Muscle of arm (tissue), 12 donors: ENCODE results near the gene RFX1. TPM values are rescaled to one million over a fixed set of nuclear protein-coding genes. Genes with fewer than 3 reads are reported as not detected.
"Not testable (repeated sequence)": the region's sequence is repeated elsewhere in the genome, so short reads cannot be mapped to it uniquely, and the experiment has no call there.

Experiments
- DNase-seq: peaks from one replicate; pipeline ENCODE4 v3.0.0-alpha.2; 2013
- polyA plus RNA-seq, 12 donors: library from polyadenylated mRNA; unstranded; fragments of 120-200 nt; gene quantifications; one replicate each; pipeline ENCODE4 v1.2.1, GENCODE V29; 2013; ENCODE audit not compliant: insufficient read length in 12 of 12

RFX1 gene
- polyA plus RNA-seq, 12 donors: 3.7 to 11.1 (median 5.2) TPM; not detected in 1

DNA sequence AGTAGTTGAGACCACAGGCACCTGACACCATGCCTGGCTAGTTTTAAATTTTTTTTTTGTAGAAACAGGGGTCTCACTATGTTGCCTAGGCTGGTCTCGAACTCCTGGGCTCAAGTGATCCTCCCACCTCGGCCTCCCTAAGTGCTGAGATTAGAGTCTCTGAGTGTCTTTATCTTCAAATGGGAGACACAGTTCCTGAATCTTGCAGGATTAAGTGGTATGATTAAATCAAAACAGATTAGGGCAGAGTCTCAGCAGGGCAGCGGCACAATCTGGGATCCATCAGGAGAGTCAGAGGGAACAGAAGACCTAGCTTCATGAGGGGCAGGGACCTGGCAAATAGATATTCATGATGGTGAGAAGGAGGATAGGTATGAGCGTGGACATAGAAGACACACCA is 22.8 kb upstream of the RFX1 start:
- DNase-seq: no peak

DNA sequence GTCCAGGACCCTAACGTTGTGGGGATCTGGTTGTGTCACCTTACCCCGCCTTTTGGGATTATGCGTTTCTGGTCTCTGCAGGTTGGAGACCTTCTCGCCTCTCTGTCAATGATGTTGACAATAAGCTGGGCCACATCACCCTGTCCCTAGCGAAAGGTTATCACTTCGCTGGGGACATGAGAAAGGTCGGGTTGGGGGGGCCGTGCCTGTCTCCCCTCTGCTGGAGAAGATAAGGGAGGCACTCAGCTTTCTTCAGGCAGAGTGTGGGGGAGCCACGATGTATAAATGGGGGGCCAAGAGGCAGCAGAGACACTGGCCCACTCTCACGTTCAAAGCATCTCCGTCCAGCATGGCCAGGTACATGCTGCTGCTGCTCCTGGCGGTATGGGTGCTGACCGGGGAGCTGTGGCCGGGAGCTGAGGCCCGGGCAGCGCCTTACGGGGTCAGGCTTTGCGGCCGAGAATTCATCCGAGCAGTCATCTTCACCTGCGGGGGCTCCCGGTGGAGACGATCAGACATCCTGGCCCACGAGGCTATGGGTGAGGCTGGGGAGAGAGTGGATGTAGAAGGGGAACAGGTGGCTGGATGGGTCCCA is 21.8 kb upstream of the RFX1 start, which contains the start of gene RLN3:
TSS of gene RLN3 (plus strand) at position 293 of the 595 bp plus-strand sequence. CDS start at position 350, 57 bp downstream.
- no peak for DNase-seq

DNA sequence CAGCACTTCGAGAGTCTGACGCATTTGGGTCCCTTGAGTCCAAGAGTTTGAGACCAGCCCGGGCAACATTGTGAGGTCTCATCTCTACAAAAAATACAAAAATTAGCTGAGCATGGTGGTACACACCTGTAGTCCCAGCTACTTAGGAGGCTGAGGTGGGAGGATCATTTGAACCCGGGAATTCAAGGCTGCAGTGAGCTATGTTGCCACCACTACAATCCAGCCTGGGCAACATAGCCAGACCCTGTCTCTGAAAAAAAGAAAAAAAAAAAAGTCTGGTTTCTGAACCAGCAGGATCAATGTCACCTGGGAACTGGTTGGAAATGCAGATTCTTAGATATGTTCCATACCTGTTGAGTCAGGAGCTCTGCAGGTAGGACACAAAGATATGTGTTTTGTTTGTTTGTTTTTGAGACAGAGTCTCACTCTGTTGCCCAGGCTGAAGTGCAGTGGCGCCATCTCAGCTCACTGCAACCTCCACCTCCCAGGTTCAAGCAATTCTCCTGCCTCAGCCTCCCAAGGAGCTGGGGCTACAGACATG is 20.6 kb upstream of the RFX1 start:
- not testable (repeated sequence) for DNase-seq

DNA sequence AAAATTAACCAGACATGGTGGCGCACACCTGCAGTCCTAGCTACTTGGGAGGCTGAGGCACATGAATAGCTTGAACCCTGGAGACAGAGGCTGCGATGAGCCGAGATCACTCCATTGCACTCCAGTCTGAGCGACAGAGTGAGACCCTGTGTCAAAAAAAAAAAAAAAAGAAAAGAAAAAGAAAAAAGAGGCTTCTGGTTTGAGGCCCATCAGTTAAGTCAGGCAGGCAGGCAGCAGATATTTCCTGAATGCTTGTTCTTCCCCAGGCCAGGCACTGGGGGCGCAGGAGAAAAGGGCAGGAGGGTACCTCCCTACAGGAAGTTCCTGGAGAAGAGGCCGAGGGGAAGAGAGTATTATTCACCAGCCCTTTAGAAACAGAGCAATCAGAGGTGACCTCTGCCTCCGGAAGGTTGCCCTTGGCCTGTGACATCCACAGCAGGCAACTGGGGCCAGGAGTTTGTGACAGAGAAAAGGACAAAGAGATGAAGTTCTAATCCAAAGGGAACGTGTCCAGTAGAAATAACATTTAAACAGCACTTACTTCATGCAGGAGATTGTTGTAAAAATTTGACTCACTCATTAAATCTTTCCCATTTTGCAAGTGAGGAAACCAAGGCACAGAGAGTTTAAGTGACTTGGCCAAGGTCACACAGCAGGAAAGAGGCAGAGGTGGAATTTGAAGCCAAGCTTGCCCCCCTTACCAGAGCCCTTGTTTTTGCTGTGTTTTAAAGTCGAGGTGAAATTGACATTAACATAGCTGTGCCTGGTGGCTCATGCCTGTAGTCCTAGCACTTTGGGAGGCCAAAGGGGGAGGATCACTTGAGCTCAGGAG is 17.5 kb upstream of the RFX1 start:
- DNase-seq: no peak

DNA sequence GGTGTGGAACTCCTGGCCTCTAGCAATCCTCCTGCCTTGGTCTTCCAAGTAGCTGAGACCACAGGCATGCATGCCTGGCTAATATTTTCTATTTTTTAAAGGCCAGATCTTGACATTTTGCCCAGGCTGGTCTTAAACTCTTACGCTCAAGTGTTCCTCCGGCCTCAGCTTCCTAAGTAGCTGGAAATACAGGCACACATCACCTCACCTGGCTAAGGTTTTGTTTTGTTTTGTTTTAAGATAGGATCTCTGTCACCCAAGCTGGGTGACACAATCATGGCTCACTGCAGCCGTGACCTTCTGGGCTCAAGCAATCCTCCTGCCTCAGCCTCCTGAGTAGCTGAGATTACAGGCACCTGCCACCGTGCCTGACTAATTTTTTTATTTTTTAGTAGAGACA is 16.3 kb upstream of the RFX1 start:
- DNase-seq: no peak

DNA sequence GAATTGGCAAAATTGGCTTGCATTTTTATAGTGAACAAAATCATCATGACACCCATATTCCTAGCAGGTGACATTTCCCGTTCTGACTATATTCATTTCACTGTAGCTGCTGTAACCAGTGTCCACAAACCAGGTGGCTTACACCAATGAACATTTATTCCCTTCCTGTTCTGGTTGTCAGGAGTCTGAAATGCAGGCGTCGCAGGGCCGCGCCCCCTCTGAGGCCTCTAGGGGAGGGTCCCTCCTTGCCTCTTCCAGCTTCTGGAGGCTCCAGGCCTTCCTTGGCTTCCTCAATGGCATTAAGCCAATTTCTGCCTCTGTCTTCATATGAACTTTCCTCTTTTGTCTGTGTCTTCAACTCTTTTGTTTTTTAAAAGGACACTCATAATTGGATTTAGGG is 15.4 kb upstream of the RFX1 start:
- no peak for DNase-seq

DNA sequence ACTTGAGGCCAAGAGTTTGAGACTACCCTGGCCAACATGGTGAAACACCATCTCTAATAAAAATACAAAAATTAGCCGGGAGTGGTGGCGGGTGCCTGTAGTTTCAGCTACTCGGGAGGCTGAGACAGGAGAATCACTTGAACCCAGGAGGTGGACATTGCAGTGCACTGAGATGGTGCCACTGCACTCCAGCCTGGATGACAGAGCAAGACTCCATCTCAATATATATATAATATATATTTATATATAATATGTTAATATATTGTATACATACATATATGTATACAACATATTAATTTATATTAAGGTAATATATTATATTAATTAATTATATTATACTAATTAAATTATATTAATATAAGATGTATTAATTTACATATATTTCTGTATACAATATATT is 13.6 kb upstream of the RFX1 start:
- not testable (repeated sequence) for DNase-seq

DNA sequence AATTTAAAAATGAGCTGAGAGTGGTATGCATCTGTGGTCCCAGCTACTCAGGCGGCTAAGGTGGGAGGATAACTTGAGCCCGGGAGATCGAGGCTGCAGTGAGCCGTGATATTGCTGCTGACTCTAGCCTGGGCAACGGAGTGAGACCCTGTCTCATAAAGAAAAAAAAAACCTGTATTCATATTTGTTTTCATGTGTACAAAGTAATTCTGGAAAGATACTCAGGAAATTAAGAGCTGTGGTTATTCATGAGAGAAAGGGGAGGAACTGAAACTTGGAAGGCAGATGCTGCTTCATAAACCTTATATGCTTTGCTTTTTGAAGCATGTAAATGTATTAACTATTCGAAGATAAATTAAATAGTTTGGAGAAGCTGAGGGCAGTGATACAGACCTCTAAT is 13.0 kb upstream of the RFX1 start:
- DNase-seq: no peak

DNA sequence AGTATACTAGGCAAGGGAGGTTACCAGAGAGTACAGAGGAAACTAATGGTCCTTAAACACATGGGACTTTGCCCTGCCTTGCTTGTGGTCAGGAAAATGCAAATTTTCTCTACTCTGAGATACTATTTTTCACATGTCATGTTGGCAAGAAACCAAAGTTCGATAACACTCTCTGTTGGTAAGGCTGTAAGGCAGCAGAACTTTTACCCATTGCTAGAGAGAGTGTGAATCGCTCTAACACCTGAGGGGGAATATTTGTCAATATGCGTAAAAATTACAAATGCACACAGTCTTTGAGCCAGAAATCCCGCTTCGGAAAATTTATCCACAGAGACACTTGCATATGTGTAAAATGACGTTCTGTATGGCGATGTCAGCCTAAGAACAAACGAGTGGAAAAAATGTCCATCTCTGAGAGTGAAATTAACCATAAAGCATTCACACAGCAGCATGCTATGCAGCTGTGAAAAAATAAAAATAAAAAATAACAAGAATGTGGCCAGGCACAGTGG is 9.5 kb upstream of the RFX1 start:
- DNase-seq: no peak

DNA sequence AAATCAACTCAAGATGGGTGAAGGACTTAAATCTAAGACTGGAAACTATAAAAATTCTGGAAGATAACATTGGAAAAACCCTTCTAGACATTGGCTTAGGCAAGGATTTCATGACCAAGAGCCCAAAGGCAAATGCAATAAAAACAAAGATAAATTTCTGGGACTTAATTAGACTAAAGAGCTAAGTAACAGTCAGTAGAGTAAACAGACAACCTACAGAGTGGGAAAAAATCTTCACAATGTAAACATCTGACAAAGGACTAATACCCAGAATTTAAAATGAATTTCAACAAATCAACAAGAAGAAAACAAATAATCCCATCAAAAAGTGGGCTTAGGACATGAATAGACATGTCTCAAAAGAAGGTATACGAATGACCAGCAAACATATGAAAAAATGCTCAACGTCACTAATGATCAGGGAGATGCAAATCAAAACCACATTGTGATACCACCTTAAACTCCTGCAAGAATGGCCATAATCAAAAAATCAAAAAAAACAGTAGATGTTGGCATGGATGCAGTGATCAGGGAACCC is 6.3 kb upstream of the RFX1 start:
- no peak for DNase-seq

DNA sequence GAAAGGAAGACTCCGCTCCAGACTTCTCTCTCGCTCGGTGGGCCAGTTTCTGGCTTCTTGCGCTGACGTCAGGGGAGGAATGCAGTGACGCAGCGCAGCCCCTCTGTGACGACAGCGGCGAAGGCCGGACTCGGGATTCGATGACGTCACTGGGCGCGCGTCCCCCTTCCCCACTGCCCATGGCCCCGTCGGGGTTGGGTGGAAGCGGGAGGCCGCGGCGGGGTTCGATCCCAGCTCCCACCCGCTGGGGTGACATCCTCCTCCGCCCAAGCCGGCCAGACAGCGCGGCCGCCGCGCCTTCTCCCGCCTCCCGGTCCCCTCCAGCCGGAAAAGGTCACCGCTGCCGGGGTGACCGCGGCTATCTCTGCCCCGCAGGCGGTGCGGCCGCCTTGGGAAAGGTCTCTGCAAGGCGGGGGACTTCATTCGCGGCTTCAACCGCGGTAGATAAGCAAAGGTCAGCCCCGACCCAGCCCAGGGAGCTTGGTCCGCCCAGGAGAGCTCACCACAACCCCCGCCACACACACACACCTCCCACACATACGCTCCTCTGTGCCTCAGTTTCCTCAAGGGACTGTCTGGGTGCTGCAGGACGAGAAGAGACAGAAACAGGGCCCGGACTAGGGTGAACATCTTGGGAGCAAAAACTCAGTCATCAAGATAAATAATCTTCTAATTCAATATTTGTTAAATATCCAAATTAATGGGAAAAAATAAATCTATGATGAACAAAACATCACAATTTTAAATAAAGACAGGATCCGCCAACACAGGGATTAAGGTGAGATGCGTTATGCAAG is 844 bp upstream of the RFX1 start:
- DNase-seq: no peak

DNA sequence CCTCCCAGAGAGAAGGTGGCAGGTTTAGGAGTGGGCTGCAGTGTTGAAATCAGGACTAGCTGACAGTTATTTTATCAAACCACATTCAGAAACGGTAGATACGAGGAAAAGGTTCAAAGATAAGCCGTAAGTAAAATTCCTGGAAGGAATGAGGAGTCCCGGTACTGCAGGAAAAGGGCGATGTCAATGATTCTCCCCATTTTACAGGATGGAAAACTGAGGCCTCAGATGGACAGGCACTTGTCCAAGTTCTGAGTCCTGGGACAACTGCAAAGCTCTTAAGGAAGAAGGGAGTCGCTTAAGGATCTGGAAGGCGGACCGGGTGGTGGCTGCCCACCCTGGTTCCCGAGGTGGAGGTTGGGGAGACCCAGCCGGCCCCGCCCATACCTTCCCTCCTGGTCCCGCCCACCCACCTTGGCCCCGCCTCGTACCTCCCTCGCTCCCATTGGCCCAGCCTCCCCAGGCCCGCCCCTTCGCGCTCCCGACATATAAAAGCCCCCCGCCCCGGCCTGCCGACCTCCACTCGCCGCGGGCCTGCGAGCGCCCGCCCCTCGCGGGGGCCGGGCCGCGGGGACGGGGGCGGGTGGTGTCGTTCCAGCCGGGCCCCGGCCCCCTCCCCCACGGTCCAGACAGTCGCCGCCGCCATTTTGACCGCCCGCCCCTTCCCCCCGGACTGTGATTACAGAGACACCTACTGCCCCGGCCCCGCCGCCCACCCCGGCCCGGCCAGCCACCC is 603 bp downstream of the RFX1 start:
- peak; percentile 86 for DNase-seq

DNA sequence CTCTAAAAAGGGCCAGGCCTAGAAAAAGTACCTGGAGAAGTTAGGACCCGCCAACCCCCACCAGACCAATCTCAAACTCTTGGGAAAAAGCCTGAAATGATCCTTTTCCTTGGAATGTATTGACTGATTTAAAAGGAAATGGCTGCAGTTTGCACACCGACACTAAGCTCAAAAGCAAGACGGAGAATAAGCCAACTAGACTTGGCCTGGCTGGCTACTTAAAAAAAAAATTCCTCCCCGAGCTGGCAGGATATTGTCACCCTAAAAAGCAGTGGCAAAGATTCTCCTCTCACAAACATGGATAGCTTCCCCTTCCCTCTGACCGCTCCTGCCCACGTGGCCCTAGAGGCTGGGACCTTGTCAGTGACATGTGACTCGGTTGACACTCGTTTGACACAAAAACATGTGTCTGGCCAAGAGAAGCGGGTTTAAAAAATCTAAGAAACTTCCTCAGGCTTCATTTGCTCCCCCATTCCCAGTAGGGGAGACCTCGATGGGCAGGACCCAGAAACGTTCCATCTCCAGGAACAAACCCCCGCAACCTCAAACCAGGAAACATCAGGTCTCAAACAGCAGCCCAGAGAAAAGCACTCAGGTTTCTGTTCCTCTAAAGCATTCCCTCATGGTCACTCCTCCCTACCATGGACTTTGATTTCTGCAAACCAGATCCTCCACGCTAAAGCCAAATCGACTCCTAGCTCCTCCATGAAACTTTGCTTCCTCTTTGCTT is 1.3 kb downstream of the RFX1 start:
- no peak for DNase-seq

DNA sequence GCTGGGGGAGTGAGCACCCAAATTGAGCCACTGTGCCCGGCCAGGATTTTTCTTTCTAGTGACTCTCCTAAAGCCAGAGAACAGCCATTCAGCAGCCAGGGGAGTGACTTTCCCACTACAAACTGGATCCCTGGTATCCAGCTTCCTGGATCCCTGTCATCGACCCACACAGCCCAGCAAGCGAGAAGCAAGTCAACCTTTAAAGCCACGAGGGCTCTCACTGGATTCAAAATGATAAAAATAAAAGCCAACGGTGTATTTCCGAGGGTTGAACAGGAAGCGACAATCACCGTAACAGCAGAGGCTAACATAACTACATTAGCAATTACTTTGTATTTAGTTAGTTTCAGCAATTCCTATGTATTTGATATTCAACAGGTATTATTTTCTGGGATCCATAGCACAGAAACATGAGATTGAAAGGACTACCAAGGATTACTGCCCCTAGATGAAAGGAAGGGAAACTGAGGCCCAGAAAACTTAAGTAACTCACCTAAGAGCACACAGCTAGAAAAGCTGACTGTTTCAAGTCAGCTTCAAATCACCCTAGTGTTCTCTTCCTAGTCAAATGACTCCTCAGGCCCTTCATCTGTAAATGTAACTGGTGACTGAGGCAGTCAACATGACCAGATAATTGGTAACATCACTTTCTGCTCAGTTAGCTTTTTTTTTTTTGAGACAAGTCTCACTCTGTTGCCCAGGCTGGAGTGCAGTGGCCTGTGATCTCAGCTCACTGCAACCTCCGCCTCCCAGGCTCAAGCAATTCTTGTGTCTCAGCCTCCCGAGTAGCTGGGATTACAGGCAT is 2.7 kb downstream of the RFX1 start:
- DNase-seq: no peak

DNA sequence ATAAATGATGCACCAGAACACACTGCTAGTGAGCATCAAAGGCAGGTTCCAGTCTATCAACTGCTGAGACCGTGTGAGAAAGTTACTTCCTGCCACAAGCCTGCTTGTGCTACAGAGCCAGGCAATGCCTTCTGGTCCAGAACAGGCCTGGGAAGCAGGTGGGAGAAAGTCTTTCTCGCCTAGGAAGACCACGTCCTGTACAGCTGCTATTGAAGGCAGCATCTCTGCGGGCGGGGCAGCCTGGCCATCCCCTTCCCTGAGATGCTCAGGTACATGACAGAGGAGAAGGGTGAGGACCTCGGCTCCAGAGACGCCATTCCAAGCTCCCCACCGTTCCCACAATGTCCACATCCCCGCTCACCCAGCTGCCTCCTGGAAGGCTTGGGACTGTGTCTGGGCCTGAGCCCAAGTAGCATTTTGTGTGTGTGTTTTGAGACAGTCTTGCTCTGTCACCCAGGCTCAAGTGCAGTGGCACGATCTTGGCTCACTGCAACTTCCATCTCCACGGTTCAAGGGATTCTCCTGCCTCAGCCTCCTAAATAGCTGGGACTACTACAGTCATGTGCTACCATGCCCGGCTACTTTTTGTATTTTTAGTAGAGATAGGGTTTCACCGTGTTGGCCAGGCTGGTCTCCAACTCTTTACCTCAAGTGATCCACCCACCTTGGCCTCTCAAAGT is 3.4 kb downstream of the RFX1 start:
- no peak for DNase-seq

DNA sequence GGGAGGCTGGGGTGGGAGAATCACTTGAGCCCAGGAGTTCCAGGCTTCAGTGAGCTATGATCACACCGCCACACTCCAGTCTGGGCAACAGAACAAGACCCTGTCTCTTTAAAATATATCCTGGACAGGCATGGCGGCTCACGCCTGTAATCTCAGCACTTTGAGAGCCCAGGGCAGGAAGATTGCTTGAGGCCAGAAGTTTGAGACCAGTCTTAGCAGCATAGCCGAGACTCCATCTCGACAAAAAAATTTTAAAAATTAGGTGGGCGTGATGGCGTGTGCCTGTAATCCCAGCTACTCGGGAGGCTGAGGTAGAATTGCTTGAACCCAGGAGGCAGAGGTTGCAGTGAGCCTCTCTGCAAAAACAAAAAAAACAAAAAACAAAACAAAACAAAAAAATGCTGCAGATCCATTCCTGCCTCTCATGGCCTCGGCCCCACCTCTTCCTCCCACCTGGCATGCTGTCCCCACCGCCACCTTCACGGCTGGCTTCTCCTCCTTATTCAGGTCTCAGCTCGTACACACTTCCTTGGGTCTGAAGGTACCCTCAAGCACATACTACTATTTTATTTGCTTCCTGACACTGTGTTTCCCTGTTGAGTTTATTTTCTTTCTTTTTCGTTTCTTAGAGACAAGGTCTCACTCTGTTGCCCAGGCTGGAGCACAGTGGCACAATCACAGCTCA is 5.3 kb downstream of the RFX1 start:
- no peak for DNase-seq

DNA sequence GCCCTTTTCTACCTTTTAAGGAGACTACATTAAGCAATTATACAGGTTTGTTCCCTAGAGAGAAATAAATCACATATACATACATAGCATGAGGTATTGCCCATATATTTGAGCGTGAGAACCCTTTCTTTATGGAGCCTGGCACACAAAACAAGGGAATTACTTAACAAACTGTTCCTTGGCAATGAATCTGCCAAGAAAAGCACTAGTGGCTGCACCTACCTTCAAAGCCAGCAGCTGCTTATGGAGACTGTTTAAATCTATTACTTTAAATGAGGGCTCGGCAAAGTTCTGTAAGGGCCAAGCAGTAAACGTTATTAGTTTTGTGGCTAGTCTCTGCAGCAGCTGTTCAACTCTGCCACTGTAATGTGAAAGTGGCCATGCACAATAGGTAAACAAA is 7.0 kb downstream of the RFX1 start:
- DNase-seq: no peak

DNA sequence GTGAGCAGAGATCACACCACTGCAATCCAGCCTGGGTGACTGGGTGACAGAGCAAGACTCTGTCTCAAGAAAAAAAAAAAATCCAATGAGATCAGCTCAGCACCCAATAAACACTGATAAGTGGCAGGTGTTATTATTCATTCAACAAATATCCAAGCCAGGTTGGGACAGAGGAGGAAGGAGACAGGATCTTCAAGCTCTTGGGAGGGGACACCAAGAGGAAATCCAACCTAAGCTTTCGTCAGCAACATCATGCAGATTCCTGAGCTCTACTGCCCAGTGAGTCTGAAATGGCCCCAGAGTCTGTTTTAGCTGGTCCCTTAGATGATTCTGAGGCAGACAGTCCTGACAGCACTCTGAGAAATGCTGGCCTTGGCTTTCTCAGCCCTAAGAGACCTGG is 7.7 kb downstream of the RFX1 start:
- DNase-seq: no peak

DNA sequence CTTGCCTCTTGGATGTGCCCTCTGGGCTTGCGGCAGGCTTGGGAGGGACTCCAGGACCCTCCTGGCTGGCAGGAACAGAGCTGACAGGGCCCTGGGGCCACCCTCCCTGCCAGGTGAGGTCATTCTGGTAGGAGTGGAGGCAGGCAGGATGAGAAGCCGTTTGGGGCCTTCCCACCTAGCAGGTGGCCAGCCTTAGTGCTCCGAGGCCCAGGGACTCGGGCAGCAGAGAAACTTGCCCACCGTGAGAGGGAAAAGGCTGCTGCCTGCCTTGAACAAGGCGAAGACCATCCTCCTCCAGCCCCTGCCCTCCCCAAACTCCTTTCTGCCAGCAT is 8.5 kb downstream of the RFX1 start:
- DNase-seq: no peak
